ENCODE results near the gene SLAMF8. TPM values are rescaled to one million over a fixed set of nuclear protein-coding genes. Genes with fewer than 3 reads are reported as not detected.

SLAMF8 gene
- total RNA-seq, 1 experiment from 2014 or later: not detected

DNA sequence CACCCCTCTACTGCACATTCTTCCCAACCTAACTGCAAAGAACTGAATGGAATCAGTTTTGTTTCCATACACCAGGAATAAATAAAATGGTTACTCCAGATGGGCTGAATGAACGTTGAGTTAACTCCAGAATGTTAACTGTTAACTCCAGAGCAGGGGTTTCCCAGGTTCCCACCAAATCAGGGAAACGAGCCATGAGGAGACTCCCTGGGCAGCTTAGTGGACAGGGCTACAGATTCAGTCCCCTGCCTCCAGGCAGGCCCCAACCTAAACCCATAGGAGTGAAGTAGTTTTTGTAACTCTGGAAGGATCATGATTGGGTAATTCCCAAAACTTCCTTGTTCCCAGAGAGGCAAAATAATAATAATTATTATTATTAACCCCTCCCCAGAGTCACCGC is 21.7 kb downstream of the SLAMF8 start:
- TF ChIP-seq, protein P1, sequence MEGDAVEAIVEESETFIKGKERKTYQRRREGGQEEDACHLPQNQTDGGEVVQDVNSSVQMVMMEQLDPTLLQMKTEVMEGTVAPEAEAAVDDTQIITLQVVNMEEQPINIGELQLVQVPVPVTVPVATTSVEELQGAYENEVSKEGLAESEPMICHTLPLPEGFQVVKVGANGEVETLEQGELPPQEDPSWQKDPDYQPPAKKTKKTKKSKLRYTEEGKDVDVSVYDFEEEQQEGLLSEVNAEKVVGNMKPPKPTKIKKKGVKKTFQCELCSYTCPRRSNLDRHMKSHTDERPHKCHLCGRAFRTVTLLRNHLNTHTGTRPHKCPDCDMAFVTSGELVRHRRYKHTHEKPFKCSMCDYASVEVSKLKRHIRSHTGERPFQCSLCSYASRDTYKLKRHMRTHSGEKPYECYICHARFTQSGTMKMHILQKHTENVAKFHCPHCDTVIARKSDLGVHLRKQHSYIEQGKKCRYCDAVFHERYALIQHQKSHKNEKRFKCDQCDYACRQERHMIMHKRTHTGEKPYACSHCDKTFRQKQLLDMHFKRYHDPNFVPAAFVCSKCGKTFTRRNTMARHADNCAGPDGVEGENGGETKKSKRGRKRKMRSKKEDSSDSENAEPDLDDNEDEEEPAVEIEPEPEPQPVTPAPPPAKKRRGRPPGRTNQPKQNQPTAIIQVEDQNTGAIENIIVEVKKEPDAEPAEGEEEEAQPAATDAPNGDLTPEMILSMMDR (conservative IDR thresholded peaks at IDR 0.05): no peak
- no peak overlapping the region for H4K91ac ChIP-seq (ENCODE audit: insufficient read length, low read depth, low read length)
- Mint-ChIP-seq H3K4me3 (no peak overlapping the region), H3K36me3 (ENCODE audit: insufficient read depth in 1 of 3, low read depth in 3 of 3) (no peaks in the 10 kb centered on the region), H3K27ac (no peak overlapping the region), H3K9me3 (no peaks in the 10 kb centered on the region), H3K27me3 (ENCODE audit: low read depth) (peaks cover 20% of the 10 kb centered on the region), H3K4me1 (peaks cover 0 to 4% of the 10 kb centered on the region in 2 experiments; a peak in 2 of 4 replicates)
- no peak overlapping the region for H2BK20ac ChIP-seq (ENCODE audit: low read depth, low read length, poor library complexity, severe bottlenecking)
- no peak overlapping the region for H3T11ph ChIP-seq (ENCODE audit: low read length)
- no peaks in the 10 kb centered on the region for H3K4me1 ChIP-seq (ENCODE audit: insufficient read depth, low read length)
- no CpG with 5 or more reads among the region's 3 CpGs for WGBS (ENCODE audit: extremely low coverage, insufficient read length, low lambda C conversion rate)
- no peaks in the 10 kb centered on the region for H3K79me1 ChIP-seq (ENCODE audit: insufficient read depth, low read depth, low read length, poor library complexity, severe bottlenecking)
- H2AK5ac ChIP-seq (ENCODE audit: insufficient read length, low read length): no peak overlapping the region
- H3K23me2 ChIP-seq (ENCODE audit: insufficient read length, low read depth, low read length, poor library complexity, severe bottlenecking): no peaks in the 10 kb centered on the region
- no peak overlapping the region for H2BK12ac ChIP-seq (ENCODE audit: insufficient read length, low read depth, low read length)
- H3K18ac ChIP-seq (ENCODE audit: insufficient read length, low read depth, low read length): no peak overlapping the region
- H2AFZ ChIP-seq (ENCODE audit: low read length): no peak overlapping the region
- no peak overlapping the region for H3K9ac ChIP-seq (ENCODE audit: extremely low read depth, insufficient read length, low read length)
- DNase-seq: no peak
- H2BK120ac ChIP-seq (ENCODE audit: low read depth, low read length, poor library complexity, severe bottlenecking): no peak overlapping the region
- no peak overlapping the region for H3K27ac ChIP-seq (ENCODE audit: insufficient read length, low read depth, low read length)
- H4K20me1 ChIP-seq (ENCODE audit: control insufficient read depth, insufficient read depth, insufficient read length): no peaks in the 10 kb centered on the region
- no peak overlapping the region for H3K4ac ChIP-seq (ENCODE audit: low read depth, low read length)
- H4K5ac ChIP-seq (ENCODE audit: insufficient read length, low read depth, low read length): no peak overlapping the region
- no peak overlapping the region for H3K14ac ChIP-seq (ENCODE audit: insufficient read depth, low read length)
- no peak overlapping the region for H3K56ac ChIP-seq (ENCODE audit: insufficient read length, low read depth, low read length)
- no peak overlapping the region for H2BK15ac ChIP-seq (ENCODE audit: low read depth, low read length)
- no peak overlapping the region for H3K4me2 ChIP-seq (ENCODE audit: insufficient read depth, insufficient read length, low read length)
- H3K9me3 ChIP-seq (ENCODE audit: control insufficient read depth, low read depth, low read length): no peaks in the 10 kb centered on the region
- H2BK5ac ChIP-seq (ENCODE audit: insufficient read length, low read length): no peak overlapping the region
- no peaks in the 10 kb centered on the region; the same call in 1 of the 2 replicates for H3K27me3 ChIP-seq (ENCODE audit: insufficient read depth, low read length)
- H3K23ac ChIP-seq (ENCODE audit: insufficient read length, low read depth, low read length): no peak overlapping the region
- no peak overlapping the region for H4K8ac ChIP-seq (replicated peaks; ENCODE audit: insufficient read length, low read depth, low read length)
- no peaks in the 10 kb centered on the region for H3K79me2 ChIP-seq (ENCODE audit: insufficient read depth, low read length)
